BJ (cell line): ENCODE results near the gene PTK6. TPM values are rescaled to one million over a fixed set of nuclear protein-coding genes. Genes with fewer than 3 reads are reported as not detected.

Experiments
- CTCF ChIA-PET: fragments of 350-600 bp; formaldehyde crosslinking; extraction: SDS; loops from one replicate; lab custom pipeline; 2021; ENCODE audit warnings: antibody characterized with exemption, inconsistent platforms; lab: Yijun Ruan, JAX
- POLR2A ChIA-PET: fragments of 300-600 bp; sonication (Branson Sonifier 250); formaldehyde crosslinking; extraction: SDS; loops from one replicate; lab custom pipeline; 2021; ENCODE audit warnings: antibody characterized with exemption; lab: Charles Lee
- DNase-seq: peaks from one replicate; pipeline ENCODE4 v3.0.0-alpha.2; 2011; ENCODE audit warnings: low read depth
- H3K27me3 ChIP-seq: 2 replicates; pipeline ENCODE4 v1.6.0; 2011; ENCODE audit warnings: low read length; ENCODE audit not compliant: control insufficient read depth, insufficient read depth
- H3K36me3 ChIP-seq: 2 replicates; pipeline ENCODE4 v1.5.1; 2011; ENCODE audit warnings: low read length; ENCODE audit not compliant: control insufficient read depth, insufficient read depth
- H3K4me3 ChIP-seq: 2 replicates; pipeline ENCODE4 v1.5.1; 2011; ENCODE audit warnings: low read depth, mild to moderate bottlenecking, control low read depth, low read length
- polyA plus RNA-seq: library from polyadenylated mRNA; depleted of rRNA; stranded (reverse); fragments of >200 nt; gene quantifications from 2 replicates; pipeline ENCODE4 v1.2.3, GENCODE V29; 2011
- TF ChIP-seq, protein P1 (sequence below): IDR thresholded peaks from 2 replicates; pipeline ENCODE4 v1.5.1; 2011; ENCODE audit warnings: low read depth, mild to moderate bottlenecking, control low read depth, inconsistent platforms, low read length, moderate library complexity; ENCODE audit not compliant: insufficient read depth

PTK6 gene
- polyA plus RNA-seq, 1 experiment: 0.05 TPM

DNA sequence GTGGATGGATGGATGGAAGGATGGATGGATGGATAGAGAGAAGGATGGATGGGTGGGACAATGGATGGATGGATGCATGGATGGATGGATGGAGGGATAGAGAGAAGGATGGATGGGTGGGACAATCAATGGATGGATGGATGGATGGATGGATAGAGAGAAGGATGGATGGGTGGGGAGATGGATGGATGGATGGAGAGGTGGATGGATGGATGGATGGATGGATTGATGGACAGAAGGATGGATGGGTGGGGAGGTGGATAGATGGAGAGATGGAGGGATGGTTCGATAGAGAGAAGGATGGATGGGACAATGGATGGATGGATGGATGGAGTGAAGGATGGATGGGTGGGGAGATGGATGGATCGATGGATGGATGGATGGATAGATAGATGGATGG is 44.7 kb downstream of the PTK6 start:
- CTCF ChIA-PET: no interaction called here

DNA sequence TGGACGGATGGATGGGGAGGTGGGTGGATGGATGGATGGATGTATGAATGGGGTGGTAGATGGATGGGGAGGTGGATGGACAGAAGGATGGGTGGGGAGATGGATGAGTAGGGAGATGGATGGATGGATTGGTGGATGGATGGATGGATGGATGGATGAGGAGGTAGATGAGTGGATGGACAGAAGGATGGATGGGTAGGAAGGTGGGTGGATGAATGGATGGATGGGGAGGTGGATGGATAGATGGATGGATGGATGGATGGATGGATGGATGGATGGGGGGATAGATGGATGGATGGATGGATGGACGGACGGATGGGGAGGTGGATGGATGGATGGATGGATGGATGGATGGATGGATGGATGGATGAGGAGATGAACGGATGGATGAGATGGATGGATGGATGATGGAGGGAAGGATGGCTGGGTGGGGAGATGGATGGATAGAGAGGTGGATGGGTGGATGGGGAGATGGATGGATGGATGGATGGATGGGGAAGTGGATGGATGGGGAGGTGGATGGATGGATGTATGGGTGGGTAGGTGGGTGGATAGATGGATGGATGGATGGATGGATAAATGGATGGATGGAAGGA is 45.4 kb downstream of the PTK6 start:
- H3K36me3 ChIP-seq: no peaks in the 10 kb centered on the region; the same call in 1 of the 2 replicates
- H3K4me3 ChIP-seq: no peak overlapping the region
- TF ChIP-seq, protein P1, sequence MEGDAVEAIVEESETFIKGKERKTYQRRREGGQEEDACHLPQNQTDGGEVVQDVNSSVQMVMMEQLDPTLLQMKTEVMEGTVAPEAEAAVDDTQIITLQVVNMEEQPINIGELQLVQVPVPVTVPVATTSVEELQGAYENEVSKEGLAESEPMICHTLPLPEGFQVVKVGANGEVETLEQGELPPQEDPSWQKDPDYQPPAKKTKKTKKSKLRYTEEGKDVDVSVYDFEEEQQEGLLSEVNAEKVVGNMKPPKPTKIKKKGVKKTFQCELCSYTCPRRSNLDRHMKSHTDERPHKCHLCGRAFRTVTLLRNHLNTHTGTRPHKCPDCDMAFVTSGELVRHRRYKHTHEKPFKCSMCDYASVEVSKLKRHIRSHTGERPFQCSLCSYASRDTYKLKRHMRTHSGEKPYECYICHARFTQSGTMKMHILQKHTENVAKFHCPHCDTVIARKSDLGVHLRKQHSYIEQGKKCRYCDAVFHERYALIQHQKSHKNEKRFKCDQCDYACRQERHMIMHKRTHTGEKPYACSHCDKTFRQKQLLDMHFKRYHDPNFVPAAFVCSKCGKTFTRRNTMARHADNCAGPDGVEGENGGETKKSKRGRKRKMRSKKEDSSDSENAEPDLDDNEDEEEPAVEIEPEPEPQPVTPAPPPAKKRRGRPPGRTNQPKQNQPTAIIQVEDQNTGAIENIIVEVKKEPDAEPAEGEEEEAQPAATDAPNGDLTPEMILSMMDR: no peak
- H3K27me3 ChIP-seq: peaks cover 1% of the 10 kb centered on the region; the same call in 1 of the 2 replicates
- DNase-seq: no peak
- POLR2A ChIA-PET: no interaction called here
- CTCF ChIA-PET: no interaction called here

More for the DNA sequence above, 44.7 kb downstream of the PTK6 start:
- peaks cover 1% of the 10 kb centered on the region; the same call in 1 of the 2 replicates for H3K27me3 ChIP-seq
- POLR2A ChIA-PET: no interaction called here
- TF ChIP-seq, protein P1: no peak
- no peak for DNase-seq
- H3K36me3 ChIP-seq: no peaks in the 10 kb centered on the region; the same call in 1 of the 2 replicates
- H3K4me3 ChIP-seq: no peak overlapping the region

DNA sequence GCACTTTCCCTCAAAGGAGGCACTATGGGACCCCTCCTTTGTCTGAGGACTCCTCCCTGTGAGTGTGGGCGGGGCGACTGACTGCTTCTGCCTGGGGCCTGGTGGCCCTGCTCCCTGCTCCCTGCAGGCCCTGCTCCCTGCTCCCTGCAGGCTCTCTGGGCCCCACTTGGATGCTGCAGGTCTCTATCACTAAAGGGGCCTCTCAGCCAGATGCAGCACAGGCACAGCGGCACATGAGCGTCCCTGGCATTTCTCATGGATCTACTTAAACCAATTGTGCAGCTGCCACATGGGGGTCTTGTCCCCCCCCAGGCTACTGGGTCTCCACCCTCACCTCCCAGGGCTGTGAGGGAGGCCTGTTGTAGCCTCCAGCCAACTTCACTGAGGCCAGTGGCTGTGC is 46.1 kb downstream of the PTK6 start:
- DNase-seq: no peak
- no peak overlapping the region for H3K4me3 ChIP-seq
- TF ChIP-seq, protein P1: no peak
- no peaks in the 10 kb centered on the region; the same call in 1 of the 2 replicates for H3K36me3 ChIP-seq
- CTCF ChIA-PET: no interaction called here
- POLR2A ChIA-PET: no interaction called here
- peaks cover 1% of the 10 kb centered on the region; the same call in 1 of the 2 replicates for H3K27me3 ChIP-seq

DNA sequence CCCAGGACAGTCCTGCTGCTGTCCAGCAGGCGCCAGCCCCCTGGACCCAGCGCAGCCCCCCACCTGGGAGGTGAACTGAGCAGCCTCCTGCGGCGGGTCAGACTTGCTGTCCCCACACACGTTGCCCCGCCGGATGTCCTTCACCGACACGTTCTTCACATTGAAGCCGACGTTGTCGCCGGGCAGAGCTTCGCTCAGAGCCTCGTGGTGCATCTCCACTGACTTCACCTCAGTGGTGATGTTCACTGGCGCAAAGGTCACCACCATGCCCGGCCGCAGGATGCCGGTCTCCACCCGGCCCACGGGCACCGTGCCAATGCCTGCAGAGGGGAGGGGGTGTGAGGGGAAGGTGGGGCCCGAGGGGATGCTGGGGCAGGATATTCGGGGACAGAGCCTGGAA is 46.8 kb downstream of the PTK6 start:
- ChIA-PET CTCF (no interaction called here), POLR2A (no interaction called here)
- TF ChIP-seq, protein P1: no peak
- no peaks in the 10 kb centered on the region; the same call in 1 of the 2 replicates for H3K36me3 ChIP-seq
- DNase-seq: no peak
- H3K27me3 ChIP-seq: peaks cover 2% of the 10 kb centered on the region
- no peak overlapping the region for H3K4me3 ChIP-seq

DNA sequence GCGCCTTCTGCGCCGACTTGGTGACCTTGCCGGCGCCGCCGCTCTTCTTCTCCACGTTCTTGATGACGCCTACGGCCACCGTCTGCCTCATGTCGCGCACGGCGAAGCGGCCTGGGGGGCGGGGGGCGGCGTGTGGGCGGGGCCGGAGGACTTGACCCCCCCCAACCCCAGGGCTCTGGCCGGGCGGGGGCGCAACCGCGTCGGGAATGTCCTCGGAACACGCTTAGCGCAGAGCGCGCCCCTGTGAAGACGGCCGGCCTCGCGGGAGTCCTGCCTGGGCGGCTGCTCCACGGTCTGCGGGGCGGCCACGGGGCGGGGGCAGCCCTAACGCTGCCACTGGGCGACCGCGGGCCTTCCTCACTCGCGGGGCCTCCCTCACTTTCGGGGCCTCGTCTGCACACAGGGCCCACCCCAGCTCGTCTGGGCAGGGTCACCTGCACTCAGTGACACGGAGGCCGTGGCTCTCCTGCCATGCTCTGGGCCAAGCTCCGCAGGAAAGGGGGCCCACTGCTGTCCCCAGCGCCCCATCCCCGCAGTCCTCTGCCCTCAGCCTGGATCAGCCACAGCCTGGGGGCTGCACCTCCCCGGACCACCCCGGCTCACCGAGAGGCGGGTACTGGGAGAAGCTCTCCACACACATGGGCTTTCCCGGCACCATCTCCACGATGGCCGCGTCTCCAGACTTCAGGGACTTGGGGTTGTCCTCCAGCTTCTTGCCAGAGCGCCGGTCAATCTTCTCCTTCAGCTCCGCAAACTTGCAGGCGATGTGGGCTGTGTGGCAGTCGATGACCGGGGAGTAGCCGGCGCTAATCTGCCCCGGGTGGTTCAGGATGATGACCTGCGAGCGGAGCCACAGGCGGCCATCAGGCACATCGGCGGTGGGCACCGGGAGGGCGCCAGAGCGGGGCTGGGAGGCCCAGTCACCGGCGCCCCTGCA is 48.6 kb downstream of the PTK6 start:
- Histone ChIP-seq H3K27me3 (peaks cover 3% of the 10 kb centered on the region), H3K36me3 (no peaks in the 10 kb centered on the region), H3K4me3 (no peak overlapping the region)
- TF ChIP-seq, protein P1: no peak
- ChIA-PET CTCF (no interaction called here), POLR2A (no interaction called here)
- DNase-seq: no peak
